Esophagus squamous epithelium (tissue), 5 donors: ENCODE measurements around the gene SPAG17. TPM values are rescaled to one million over a fixed set of nuclear protein-coding genes. Genes with fewer than 3 reads are reported as not detected.

Experiments
- DNase-seq: peaks from one replicate; lab custom pipeline; 2025; lab: John Stamatoyannopoulos, UW
- H3K27ac ChIP-seq, 4 donors: fragments of 200-600 bp; sonication (generic); one replicate each; pipeline ENCODE4 v1.5.1; 2016 to 2019; ENCODE audit warnings: mild to moderate bottlenecking in 1 of 4
- H3K27me3 ChIP-seq, 4 donors: fragments of 200-600 bp; sonication (generic); 1 replicate in 3 of 4; 2 replicates in 1 of 4; pipeline versions ENCODE4 v1.5.1 to v1.6.0; 2017 to 2021; ENCODE audit warnings: antibody characterized with exemption in 1 of 4
- H3K36me3 ChIP-seq, 3 donors: fragments of 200-600 bp; sonication (generic); one replicate each; pipeline ENCODE4 v1.5.1; 2016 to 2019
- H3K4me1 ChIP-seq, 3 donors: fragments of 200-600 bp; sonication (generic); one replicate each; pipeline ENCODE4 v1.5.1; 2017 to 2019
- H3K4me3 ChIP-seq, 4 donors: fragments of 200-600 bp; sonication (generic); 1 replicate in 3 of 4; 2 replicates in 1 of 4; pipeline ENCODE4 v1.5.1; 2016 to 2019; ENCODE audit warnings: mild to moderate bottlenecking in 2 of 4, moderate library complexity in 1 of 4
- H3K9me3 ChIP-seq, 3 donors: fragments of 200-600 bp; sonication (generic); one replicate each; pipeline ENCODE4 v1.5.1; 2016 to 2019
- CTCF ChIP-seq, 6 experiments: fragments of 450-650 bp in 4 of 6; fragments of 200-600 bp in 2 of 6; sonication (generic) in 2 of 6; IDR thresholded peaks; one replicate each; pipeline ENCODE4 v1.5.1; 2016 to 2019; ENCODE audit warnings: antibody characterized with exemption in 6 of 6, mild to moderate bottlenecking in 4 of 6, moderate library complexity in 4 of 6
- POLR2A ChIP-seq, 4 donors: fragments of 450-650 bp; IDR thresholded peaks; one replicate each; pipeline ENCODE4 v1.6.1; 2017; ENCODE audit warnings: antibody characterized with exemption in 4 of 4, mild to moderate bottlenecking in 4 of 4, moderate library complexity in 3 of 4
- WGBS, 2 donors: methylation state at CpG; one replicate each; pipeline ENCODE4 v1.1.5; 2018; 5-methylcytosine and 5-hydroxymethylcytosine counted together
- intact Hi-C: fragments of 100-400 bp; cut with DNase I; formaldehyde crosslinking; loops from one replicate; pipeline ENCODE4 v1.15.0; 2022
- total RNA-seq, 4 donors: library from RNA; depleted of rRNA; stranded (reverse); fragments of >200 nt; gene quantifications; one replicate each; pipeline ENCODE4 v1.1.0, GENCODE V29; 2016
- donor health status: DM: yes; HTN: yes; CAD: no.

The SPAG17 gene
- total RNA-seq, 4 donors from 2014 or later: 8.8 to 20.9 (median 13.8) TPM

GRCh38 chr1:117971777-117972176 is 213.3 kb downstream of the SPAG17 start:
- no peak for DNase-seq
- Histone ChIP-seq H3K36me3 (peaks cover 0 to 5% (median 0%) of the 10 kb centered on the region in 3 donors), H3K4me1 (peaks cover 0 to 25% (median 0%) of the 10 kb centered on the region in 3 donors), H3K27me3 (peaks cover 0 to 5% (median 0%) of the 10 kb centered on the region in 4 donors), H3K27ac (no peak overlapping the region), H3K9me3 (no peaks in the 10 kb centered on the region), H3K4me3 (no peak overlapping the region)
- intact Hi-C loops: no loop called here
- TF ChIP-seq CTCF (IDR thresholded peaks at IDR 0.05): no peak
- no peak for TF ChIP-seq POLR2A (IDR thresholded peaks at IDR 0.05)

- Histone ChIP-seq H3K36me3 (peaks cover 0 to 5% (median 0%) of the 10 kb centered on the region in 3 donors), H3K4me1 (peaks cover 0 to 25% (median 0%) of the 10 kb centered on the region in 3 donors), H3K4me3 (no peak overlapping the region), H3K27me3 (peaks cover 0 to 5% (median 0%) of the 10 kb centered on the region in 4 donors), H3K9me3 (no peaks in the 10 kb centered on the region), H3K27ac (no peak overlapping the region)
- no peak for DNase-seq
- no peak for TF ChIP-seq CTCF (IDR thresholded peaks at IDR 0.05)
- TF ChIP-seq POLR2A (IDR thresholded peaks at IDR 0.05): no peak
- WGBS, 2 donors: 51 to 69% methylated on average over 9 of the region's 9 CpGs
- intact Hi-C loops: no loop called here
These were observed 214.8 kb downstream of the SPAG17 start for GRCh38 chr1:117970252-117970651.

GRCh38 chr1:117967881-117968280 is 217.1 kb downstream of the SPAG17 start:
- TF ChIP-seq POLR2A (IDR thresholded peaks at IDR 0.05) (no peak), CTCF (IDR thresholded peaks at IDR 0.05) (no peak)
- WGBS, 2 donors: 0% methylated on average over 1 of the region's 1 CpG
- no peak for DNase-seq
- peaks cover 0 to 25% (median 0%) of the 10 kb centered on the region in 3 donors for H3K4me1 ChIP-seq
- peaks cover 0 to 14% (median 0%) of the 10 kb centered on the region in 3 donors for H3K36me3 ChIP-seq
- no peaks in the 10 kb centered on the region for H3K9me3 ChIP-seq
- intact Hi-C loops: no loop called here
- H3K27me3 ChIP-seq: peaks cover 0 to 5% (median 0%) of the 10 kb centered on the region in 4 donors
- no peak overlapping the region for H3K4me3 ChIP-seq
- no peak overlapping the region for H3K27ac ChIP-seq

- no peak for DNase-seq
- WGBS, 2 donors: 36 to 51% methylated on average over 4 of the region's 4 CpGs
- H3K9me3 ChIP-seq: no peaks in the 10 kb centered on the region
- peaks cover 0 to 14% (median 0%) of the 10 kb centered on the region in 3 donors for H3K36me3 ChIP-seq
- peaks cover 0 to 25% (median 0%) of the 10 kb centered on the region in 3 donors for H3K4me1 ChIP-seq
- intact Hi-C loops: no loop called here
- peaks cover 0 to 5% (median 0%) of the 10 kb centered on the region in 4 donors for H3K27me3 ChIP-seq
- H3K4me3 ChIP-seq: no peak overlapping the region
- TF ChIP-seq POLR2A (IDR thresholded peaks at IDR 0.05) (no peak), CTCF (IDR thresholded peaks at IDR 0.05) (peak in 2 of 6 experiments; percentile 17 to 39)
- no peak overlapping the region for H3K27ac ChIP-seq
These were observed 217.6 kb downstream of the SPAG17 start for GRCh38 chr1:117967477-117967876.

GRCh38 chr1:117964290-117965038 is 220.6 kb downstream of the SPAG17 start:
- DNase-seq: no peak
- Histone ChIP-seq H3K36me3 (peaks cover 0 to 43% (median 15%) of the 10 kb centered on the region in 3 donors), H3K9me3 (no peaks in the 10 kb centered on the region), H3K27me3 (no peaks in the 10 kb centered on the region), H3K27ac (no peak overlapping the region), H3K4me3 (no peak overlapping the region), H3K4me1 (peaks cover 0 to 12% (median 0%) of the 10 kb centered on the region in 3 donors)
- WGBS, 2 donors: 79 to 80% methylated on average over 3 of the region's 3 CpGs
- TF ChIP-seq CTCF (IDR thresholded peaks at IDR 0.05) (no peak), POLR2A (IDR thresholded peaks at IDR 0.05) (no peak)
- intact Hi-C loops: no loop called here
